Bronchial epithelial cell (primary cell): Measurements from ENCODE around the gene PTPRE. TPM values are rescaled to one million over a fixed set of nuclear protein-coding genes. Genes with fewer than 3 reads are reported as not detected.

Source experiments
- DNase-seq: peaks from one replicate; pipeline ENCODE4 v3.0.0-alpha.2; 2010; ENCODE audit warnings: low read depth
- FAIRE-seq: peaks from 2 replicates; lab custom pipeline; 2011; peaks lifted over from hg19 to GRCh38; lab: Jason Lieb, UNC
- H3K27me3 ChIP-seq: 2 replicates; pipeline ENCODE4 v1.5.1; 2011; ENCODE audit warnings: low read length; ENCODE audit not compliant: control insufficient read depth, insufficient read depth
- H3K36me3 ChIP-seq: 2 replicates; pipeline ENCODE4 v1.5.1; 2011; ENCODE audit warnings: low read length; ENCODE audit not compliant: control insufficient read depth, insufficient read depth
- H3K4me3 ChIP-seq: 2 replicates; pipeline ENCODE4 v1.5.1; 2011; ENCODE audit warnings: mild to moderate bottlenecking, low read depth, low read length, control low read depth
- total RNA-seq: library from RNA; depleted of rRNA; stranded (reverse); fragments of >200 nt; gene quantifications from 2 replicates; pipeline ENCODE4 v1.2.1, GENCODE V29; 2014
- TF ChIP-seq, protein P1 (sequence below): IDR thresholded peaks from 2 replicates; pipeline ENCODE4 v1.5.1; 2011; ENCODE audit warnings: mild to moderate bottlenecking, moderate library complexity, low read length, control low read depth, inconsistent platforms; ENCODE audit not compliant: insufficient read depth, severe bottlenecking

PTPRE gene
- total RNA-seq, 1 donor from 2014 or later = 7.9 TPM

DNA sequence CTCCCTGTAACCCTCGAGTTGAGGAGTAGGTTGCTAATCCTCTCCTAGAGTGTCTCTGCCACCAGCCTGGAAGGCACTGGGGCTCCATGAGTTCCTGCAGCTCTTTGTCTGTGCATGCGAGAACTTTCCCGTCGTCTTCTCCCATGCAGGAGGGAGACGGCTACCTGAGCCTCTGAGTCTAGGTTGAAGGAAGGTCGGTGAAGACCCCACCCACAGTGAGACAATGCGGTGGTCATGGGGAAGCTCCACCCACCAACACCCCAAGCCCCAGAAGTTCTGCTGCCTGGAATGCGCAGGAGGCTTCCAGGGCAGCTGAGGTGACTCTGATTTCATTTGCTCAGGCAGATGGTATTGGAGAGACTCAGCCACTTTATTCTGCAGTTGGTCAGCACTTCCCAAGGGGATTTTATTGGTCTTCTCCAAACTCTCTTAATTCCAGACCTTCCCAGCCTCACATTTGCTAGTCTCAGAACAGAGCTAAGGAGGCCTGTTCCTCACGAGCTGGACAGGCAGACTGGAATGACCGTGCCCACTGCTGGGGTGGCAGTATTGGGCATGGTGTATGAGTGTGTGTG is 36.5 kb downstream of the PTPRE start:
- DNase-seq (no peak), FAIRE-seq (no peak)
- TF ChIP-seq, protein P1, sequence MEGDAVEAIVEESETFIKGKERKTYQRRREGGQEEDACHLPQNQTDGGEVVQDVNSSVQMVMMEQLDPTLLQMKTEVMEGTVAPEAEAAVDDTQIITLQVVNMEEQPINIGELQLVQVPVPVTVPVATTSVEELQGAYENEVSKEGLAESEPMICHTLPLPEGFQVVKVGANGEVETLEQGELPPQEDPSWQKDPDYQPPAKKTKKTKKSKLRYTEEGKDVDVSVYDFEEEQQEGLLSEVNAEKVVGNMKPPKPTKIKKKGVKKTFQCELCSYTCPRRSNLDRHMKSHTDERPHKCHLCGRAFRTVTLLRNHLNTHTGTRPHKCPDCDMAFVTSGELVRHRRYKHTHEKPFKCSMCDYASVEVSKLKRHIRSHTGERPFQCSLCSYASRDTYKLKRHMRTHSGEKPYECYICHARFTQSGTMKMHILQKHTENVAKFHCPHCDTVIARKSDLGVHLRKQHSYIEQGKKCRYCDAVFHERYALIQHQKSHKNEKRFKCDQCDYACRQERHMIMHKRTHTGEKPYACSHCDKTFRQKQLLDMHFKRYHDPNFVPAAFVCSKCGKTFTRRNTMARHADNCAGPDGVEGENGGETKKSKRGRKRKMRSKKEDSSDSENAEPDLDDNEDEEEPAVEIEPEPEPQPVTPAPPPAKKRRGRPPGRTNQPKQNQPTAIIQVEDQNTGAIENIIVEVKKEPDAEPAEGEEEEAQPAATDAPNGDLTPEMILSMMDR = no peak
- Histone ChIP-seq H3K27me3 (peaks cover 1% of the 10 kb centered on the region), H3K36me3 (no peaks in the 10 kb centered on the region), H3K4me3 (no peak overlapping the region)

DNA sequence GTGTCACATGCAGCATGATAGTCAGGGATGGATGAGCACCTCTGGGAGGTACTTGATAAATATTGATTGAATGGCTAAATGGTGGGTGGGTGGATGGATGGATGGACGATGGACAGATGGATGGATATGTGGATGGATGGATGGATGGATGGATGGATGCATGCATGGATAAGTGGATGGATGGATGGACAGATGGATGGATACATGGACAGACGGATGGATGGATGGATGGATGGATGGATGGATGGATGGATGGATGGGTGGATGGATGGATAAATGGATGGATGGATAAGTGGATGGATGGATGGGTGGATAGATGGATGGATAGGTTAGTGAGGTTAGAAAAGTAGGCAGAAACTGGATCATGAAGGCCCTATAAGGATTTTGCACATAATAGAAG is 37.4 kb downstream of the PTPRE start:
- TF ChIP-seq, protein P1 = no peak
- Histone ChIP-seq H3K4me3 (no peak overlapping the region), H3K36me3 (no peaks in the 10 kb centered on the region), H3K27me3 (peaks cover 1% of the 10 kb centered on the region)
- FAIRE-seq (no peak), DNase-seq (no peak)

DNA sequence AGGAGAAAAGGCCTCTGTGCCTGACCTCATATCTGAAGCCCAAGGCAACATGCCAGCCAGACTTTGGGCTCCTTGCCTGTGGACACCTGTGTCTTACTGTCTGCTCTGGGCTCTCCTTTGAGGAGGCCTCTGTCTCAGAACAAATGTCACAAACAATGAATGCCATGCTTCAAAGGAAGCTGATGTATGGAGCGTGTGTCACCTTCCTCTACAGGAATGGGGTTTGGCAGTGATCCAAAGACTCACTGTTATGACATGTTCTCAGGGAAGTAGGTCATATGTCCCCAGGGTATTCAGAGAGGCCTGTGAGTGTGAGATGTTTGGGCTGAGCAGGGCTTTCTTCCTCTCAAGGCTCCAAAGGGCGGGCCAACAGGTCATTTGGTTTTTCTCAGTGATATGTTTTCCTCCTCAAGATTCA is 38.4 kb downstream of the PTPRE start:
- TF ChIP-seq, protein P1 = no peak
- no peak overlapping the region for H3K4me3 ChIP-seq
- peak; percentile 52 for FAIRE-seq
- peak; percentile 98 for DNase-seq
- H3K36me3 ChIP-seq = no peaks in the 10 kb centered on the region
- peaks cover 1% of the 10 kb centered on the region for H3K27me3 ChIP-seq

DNA sequence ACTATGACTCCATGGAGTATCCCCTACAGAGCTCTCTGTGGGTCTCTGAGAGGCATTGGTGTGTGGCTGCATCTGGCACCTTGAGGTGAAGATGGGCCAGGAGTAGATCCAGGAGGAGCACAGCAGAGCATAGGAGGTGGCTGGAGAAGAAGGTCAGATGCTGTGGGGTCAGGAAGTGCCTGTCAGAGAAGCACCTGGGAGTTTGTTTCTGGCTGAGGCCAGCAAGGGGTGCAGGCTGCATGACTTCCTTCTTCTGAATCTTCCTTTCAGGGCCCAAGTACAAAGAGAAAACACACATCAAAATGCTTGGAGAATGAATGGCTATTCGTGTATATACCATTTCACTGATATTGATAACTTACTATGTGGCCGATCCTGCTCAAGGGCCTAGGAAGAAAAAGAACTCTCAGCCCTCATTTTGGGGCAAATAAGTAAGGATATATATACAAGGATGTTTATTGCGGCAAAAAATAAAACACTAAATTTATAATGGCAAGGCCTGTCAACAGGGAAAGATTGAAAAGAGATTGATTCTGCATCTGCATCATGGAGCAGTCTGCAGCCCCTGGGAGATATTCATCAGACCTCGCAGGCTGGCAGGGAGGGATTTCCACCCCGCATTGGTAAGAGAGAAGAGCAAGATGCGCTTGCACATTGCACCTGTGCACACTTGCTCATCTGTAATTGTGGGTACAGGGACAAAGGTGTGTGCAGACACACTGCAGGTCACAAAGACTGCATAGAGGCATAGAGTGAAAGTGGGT is 39.2 kb downstream of the PTPRE start:
- Histone ChIP-seq H3K4me3 (no peak overlapping the region), H3K27me3 (peaks cover 1% of the 10 kb centered on the region), H3K36me3 (no peaks in the 10 kb centered on the region)
- no peak for DNase-seq
- TF ChIP-seq, protein P1 = no peak
- FAIRE-seq = no peak

DNA sequence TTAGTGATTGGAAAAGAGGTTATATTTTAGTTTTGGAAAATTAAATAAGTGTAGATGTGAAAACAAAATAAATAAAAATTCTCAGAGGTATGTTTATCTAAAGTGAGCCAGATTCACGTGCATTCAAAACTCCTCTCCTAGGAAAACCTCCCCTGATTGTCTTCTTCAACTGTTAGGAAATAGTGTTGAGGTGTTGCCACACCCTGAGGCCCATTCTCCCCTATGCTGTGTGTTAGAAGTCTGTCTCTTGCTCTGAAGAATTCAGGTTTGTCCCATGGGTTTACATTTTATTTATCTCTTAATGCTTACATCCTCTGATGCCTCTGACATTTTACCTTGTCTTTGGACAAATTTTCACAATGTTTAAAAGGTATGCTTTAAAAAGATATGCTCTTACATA is 40.3 kb downstream of the PTPRE start:
- DNase-seq = peak; percentile 56

More for the DNA sequence above, 40.3 kb downstream of the PTPRE start:
- H3K36me3 ChIP-seq = no peaks in the 10 kb centered on the region
- H3K27me3 ChIP-seq = no peaks in the 10 kb centered on the region
- H3K4me3 ChIP-seq = no peak overlapping the region
- TF ChIP-seq, protein P1 = no peak
- FAIRE-seq = no peak
